ENCODE results near the gene UQCC2. TPM values are rescaled to one million over a fixed set of nuclear protein-coding genes. Genes with fewer than 3 reads are reported as not detected.

Gene UQCC2
- total RNA-seq, 3 donors from 2014 or later, result 108 to 142 (median 110) TPM

GRCh38 chr6:33698494-33698893 lies 13.0 kb downstream of the UQCC2 start:
- DNase-seq (no peak), ATAC-seq (no peak)
- Mint-ChIP-seq H3K36me3 (ENCODE audit: insufficient read depth) (peaks cover 28% of the 10 kb centered on the region), H3K4me3 (no peak overlapping the region), H3K27me3 (ENCODE audit: low read depth) (no peaks in the 10 kb centered on the region), H3K4me1 (ENCODE audit: low read depth) (peaks cover 61% of the 10 kb centered on the region), H3K9me3 (no peaks in the 10 kb centered on the region)

DNA sequence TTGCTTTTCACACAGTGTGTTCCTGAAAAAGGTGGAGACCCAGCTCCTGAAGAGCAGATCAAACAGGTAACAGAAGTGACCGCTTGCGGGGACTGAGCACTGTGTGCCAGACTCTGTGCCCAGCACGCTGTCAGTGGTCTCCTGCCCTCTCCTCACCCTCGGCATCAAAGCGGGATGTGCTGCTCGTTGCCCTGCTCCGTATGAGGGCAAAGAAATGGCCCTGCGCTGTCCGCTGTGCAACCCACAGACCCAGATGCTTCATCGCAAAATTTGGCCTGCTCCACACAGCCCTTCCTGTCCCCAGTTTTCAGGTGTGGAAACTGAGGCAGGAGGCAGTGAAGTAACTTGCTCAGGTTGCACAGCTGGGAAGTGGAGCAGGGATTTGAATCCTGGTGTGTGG lies 13.7 kb downstream of the UQCC2 start:
- Mint-ChIP-seq H3K4me1 (ENCODE audit: low read depth) (peaks cover 68% of the 10 kb centered on the region), H3K36me3 (ENCODE audit: insufficient read depth) (peaks cover 28% of the 10 kb centered on the region), H3K9me3 (no peaks in the 10 kb centered on the region), H3K4me3 (no peak overlapping the region), H3K27me3 (ENCODE audit: low read depth) (no peaks in the 10 kb centered on the region)
- DNase-seq (no peak), ATAC-seq (no peak)

DNA sequence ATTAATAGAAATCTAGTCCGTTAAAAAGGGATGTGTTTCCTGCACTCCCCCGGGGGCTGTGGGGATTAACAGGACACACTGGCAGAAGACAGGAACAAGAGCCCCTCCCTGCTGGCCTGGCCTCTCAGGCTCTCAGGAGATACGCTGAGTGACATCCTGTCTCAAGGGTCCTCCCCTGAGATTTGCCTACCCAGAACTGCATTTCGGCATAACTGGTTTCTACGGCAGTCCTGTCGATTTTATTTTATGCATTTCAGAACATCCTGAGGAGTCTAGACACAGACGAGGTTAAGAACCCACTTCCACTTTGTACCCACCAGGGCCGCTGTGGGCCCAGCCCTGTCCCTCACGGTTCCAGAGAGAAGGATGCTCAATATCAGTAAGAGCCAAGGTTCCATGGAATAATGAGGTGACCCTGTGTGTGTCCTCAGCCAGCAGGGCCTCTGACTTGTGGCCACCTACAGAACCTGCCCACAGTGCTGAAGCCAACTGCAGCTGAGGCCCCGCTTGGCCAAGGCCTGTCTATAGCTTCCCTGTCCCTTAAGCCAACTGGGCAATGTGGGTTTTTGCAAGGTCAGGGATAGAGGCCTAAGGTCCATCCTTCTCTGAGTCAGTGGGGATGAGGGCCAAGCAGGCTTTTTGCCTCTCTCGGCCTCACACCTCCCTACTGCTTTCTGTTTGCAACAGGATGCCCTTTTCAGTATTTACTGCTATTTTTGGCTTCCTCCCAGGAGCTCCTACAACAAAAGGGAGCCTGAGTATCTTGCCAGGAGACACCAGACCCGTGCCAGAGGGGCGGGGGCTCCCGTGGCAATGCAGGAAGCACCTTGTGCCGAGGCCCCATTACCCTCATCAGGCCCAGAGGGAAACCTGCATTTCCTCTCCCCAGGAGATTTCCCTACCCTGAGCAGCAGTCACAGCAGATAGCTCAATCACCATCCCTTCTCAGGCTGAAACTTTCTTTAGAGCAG lies 14.7 kb downstream of the UQCC2 start:
- peaks cover 30% of the 10 kb centered on the region for H3K36me3 Mint-ChIP-seq (ENCODE audit: insufficient read depth)
- peaks cover 75% of the 10 kb centered on the region for H3K4me1 Mint-ChIP-seq (ENCODE audit: low read depth)
- DNase-seq (no peak), ATAC-seq (no peak)
- H3K4me3 Mint-ChIP-seq, result peak overlapping the region; percentile 49
- no peaks in the 10 kb centered on the region for H3K27me3 Mint-ChIP-seq (ENCODE audit: low read depth)
- H3K9me3 Mint-ChIP-seq, result no peaks in the 10 kb centered on the region

DNA sequence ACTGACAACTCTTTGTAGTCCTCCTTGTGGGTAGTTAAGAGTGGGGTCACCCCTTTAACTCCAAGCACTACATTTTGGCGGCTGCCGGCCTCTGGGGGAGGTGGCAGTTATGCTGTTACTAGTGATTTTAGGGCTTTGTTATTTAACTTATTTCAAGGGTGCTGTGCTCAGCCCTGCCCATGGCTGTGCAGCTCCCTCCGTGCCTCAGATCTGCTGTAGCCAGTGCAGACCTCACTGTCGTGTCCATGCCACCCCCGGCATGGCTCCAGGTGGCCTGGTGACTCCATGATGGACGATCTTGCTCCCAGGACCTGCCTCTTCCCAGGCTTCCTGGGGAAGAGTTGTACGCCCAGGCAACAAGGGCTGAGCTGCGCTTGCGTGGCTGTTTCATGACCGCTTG lies 15.4 kb downstream of the UQCC2 start:
- peaks cover 32% of the 10 kb centered on the region for H3K36me3 Mint-ChIP-seq (ENCODE audit: insufficient read depth)
- no peaks in the 10 kb centered on the region for H3K27me3 Mint-ChIP-seq (ENCODE audit: low read depth)
- no peak for ATAC-seq
- peaks cover 82% of the 10 kb centered on the region for H3K4me1 Mint-ChIP-seq (ENCODE audit: low read depth)
- H3K9me3 Mint-ChIP-seq, result no peaks in the 10 kb centered on the region
- no peak for DNase-seq
- H3K4me3 Mint-ChIP-seq, result no peak overlapping the region

DNA sequence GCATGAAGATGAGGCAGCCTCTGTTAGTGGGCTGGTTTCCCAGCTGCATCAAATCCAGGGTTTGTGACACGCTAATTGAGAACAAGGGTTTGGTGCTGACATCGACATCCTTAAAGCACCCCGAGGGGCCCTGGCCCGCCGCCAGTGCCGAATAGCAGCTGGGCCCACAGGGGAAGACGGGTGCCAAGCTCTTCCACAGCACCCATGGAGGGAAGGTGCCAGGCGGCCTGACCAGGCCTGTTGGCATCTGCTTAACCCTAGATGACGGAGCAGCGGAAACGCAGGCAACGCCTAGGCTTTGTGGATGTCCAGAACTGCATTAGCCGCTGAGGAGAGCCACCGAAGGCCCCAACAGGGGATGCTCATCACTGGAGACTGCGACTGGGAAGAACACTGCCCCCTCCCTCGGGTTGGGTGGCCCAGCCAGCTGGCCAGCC lies 16.0 kb downstream of the UQCC2 start:
- Mint-ChIP-seq H3K4me3 (no peak overlapping the region), H3K4me1 (ENCODE audit: low read depth) (peaks cover 82% of the 10 kb centered on the region), H3K36me3 (ENCODE audit: insufficient read depth) (peaks cover 38% of the 10 kb centered on the region), H3K27me3 (ENCODE audit: low read depth) (no peaks in the 10 kb centered on the region), H3K9me3 (no peaks in the 10 kb centered on the region)
- DNase-seq (no peak), ATAC-seq (no peak)

GRCh38 chr6:33694977-33695376 lies 16.5 kb downstream of the UQCC2 start:
- Mint-ChIP-seq H3K27me3 (ENCODE audit: low read depth) (no peaks in the 10 kb centered on the region), H3K4me1 (ENCODE audit: low read depth) (peaks cover 77% of the 10 kb centered on the region), H3K4me3 (peak overlapping the region; percentile 11), H3K9me3 (no peaks in the 10 kb centered on the region), H3K36me3 (ENCODE audit: insufficient read depth) (peaks cover 35% of the 10 kb centered on the region)
- ATAC-seq (no peak), DNase-seq (no peak)

DNA sequence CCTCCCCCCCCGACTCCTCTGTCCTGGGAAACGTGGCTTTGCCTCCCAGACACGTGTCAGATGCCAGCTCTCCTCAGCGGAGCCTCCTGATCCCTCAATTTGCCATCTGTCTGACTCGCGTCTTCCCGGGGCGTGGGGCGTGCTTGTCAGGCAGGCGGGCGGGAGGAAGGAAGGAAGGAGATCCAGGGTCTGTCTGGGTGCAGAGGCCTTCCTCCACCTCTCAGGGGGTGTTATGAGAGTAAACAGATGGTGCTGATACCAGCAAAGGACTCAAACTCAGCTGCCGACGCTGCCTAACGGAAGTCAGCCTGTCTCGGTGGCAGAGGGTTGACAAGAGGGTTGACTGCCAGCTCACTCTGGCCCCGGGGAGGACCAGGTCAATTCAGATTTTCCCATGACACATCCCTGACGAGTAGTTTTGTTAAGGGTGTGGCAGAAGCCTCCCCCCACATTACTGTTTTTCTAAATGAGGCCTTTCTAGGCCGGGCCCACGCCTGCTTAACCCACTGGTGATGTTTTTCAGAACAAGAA lies 17.0 kb downstream of the UQCC2 start:
- H3K36me3 Mint-ChIP-seq (ENCODE audit: insufficient read depth), result peaks cover 35% of the 10 kb centered on the region
- ATAC-seq (peak; percentile 76 to 78), DNase-seq (peak; percentile 64)
- H3K27me3 Mint-ChIP-seq (ENCODE audit: low read depth), result no peaks in the 10 kb centered on the region
- peaks cover 75% of the 10 kb centered on the region for H3K4me1 Mint-ChIP-seq (ENCODE audit: low read depth)
- H3K4me3 Mint-ChIP-seq, result peak overlapping the region; percentile 11
- H3K9me3 Mint-ChIP-seq, result no peaks in the 10 kb centered on the region

DNA sequence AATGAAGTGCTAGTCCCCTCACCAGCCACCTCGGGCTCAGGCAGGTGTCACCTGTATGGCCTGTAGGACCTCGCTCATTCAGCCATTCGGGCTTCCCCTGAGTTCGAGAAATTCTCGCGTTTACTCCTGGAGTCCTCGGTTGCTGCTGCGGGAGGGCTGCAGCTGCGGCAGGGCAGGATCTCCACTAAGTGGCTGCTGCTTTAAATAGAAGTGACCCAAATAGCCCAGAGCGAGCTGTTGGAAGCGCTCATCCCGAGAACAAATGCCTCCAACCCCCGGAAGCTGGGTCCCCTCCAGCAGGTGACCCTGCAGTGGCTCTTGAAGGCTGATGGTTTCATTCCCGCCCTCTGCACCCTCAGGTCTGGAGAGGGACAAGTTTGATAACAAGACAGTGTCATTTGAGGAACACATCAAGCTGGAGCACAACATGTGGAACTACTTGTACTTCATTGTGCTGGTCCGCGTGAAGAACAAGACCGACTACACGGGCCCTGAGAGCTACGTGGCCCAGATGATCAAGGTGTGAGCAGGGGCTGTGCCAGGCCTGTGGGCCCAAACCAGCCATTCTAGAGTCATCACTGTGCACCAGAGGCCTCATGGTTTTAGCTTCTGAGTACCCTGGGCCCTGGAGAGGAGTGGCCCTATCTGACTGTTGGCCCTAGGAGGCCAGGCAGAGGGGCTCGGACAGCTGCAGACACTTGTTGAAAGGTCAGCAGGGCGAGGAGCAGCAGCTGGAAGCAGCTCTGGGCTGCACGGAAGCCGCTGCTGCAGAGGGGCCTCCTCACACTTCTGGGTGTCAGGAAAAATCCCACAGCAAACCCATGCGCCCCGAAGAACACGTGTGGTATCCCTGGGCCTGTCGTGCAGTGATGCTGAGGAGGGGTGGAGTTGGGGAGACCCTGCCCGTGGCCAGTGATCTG lies 18.1 kb downstream of the UQCC2 start:
- ATAC-seq, result no peak
- Mint-ChIP-seq H3K4me1 (ENCODE audit: low read depth) (peaks cover 71% of the 10 kb centered on the region), H3K9me3 (no peaks in the 10 kb centered on the region), H3K27me3 (ENCODE audit: low read depth) (no peaks in the 10 kb centered on the region), H3K4me3 (peak overlapping the region; percentile 53), H3K36me3 (ENCODE audit: insufficient read depth) (peaks cover 41% of the 10 kb centered on the region)
- DNase-seq, result no peak

DNA sequence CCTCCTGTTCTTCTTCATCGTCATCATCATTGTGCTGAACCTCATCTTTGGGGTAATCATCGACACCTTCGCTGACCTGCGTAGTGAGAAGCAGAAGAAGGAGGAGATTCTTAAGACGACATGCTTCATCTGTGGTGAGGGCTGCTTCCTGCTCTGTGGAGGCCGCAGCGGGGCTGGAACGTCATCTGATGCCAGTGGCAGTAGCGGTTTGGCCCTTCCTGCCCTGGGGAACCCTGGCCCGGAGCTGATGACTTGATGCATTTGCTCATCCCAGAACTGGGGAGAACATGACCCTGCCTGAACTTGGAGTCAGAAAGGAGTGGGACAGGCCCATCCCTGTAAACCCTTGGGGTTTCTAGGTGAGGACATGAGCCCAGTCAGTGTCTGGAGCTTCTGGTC lies 18.7 kb downstream of the UQCC2 start:
- Mint-ChIP-seq H3K4me1 (ENCODE audit: low read depth) (peaks cover 67% of the 10 kb centered on the region), H3K36me3 (ENCODE audit: insufficient read depth) (peaks cover 41% of the 10 kb centered on the region), H3K9me3 (no peaks in the 10 kb centered on the region), H3K27me3 (ENCODE audit: low read depth) (no peaks in the 10 kb centered on the region), H3K4me3 (peak overlapping the region; percentile 53)
- ATAC-seq (peak; percentile 47 to 56), DNase-seq (peak; percentile 43)

GRCh38 chr6:33692078-33692759 lies 19.3 kb downstream of the UQCC2 start:
- Mint-ChIP-seq H3K36me3 (ENCODE audit: insufficient read depth) (peaks cover 36% of the 10 kb centered on the region), H3K9me3 (no peaks in the 10 kb centered on the region), H3K4me1 (ENCODE audit: low read depth) (peaks cover 62% of the 10 kb centered on the region), H3K27me3 (ENCODE audit: low read depth) (no peaks in the 10 kb centered on the region), H3K4me3 (peak overlapping the region; percentile 53)
- ATAC-seq (no peak), DNase-seq (no peak)

DNA sequence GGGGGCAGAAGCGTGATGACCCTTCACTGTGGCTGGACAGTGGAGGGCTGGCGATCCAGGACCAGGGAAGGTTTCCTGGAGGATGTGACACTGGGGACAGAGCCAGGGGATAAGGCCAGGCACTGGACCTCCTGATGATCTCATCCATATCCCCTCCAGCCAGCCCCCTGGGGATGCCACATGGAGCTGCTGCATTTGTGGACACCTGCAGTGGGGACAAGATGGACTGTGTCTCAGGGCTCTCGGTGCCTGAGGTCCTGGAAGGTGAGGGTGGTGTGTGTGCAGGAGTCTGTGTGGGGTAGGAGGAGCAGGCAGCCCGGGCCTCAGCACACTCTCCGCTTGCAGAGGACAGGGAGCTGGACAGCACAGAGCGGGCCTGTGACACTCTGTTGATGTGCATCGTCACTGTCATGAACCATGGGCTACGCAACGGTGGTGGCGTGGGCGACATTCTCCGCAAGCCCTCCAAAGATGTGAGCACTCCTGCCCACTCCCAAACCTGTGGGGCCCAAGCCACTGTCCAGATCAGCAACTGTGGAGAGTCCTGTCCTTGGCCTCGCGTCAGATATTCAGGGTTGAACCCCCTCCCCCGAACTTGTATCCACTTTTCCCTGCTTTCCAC lies 19.9 kb downstream of the UQCC2 start:
- no peak overlapping the region for H3K4me3 Mint-ChIP-seq
- DNase-seq (no peak), ATAC-seq (no peak)
- no peaks in the 10 kb centered on the region for H3K9me3 Mint-ChIP-seq
- no peaks in the 10 kb centered on the region for H3K27me3 Mint-ChIP-seq (ENCODE audit: low read depth)
- peaks cover 37% of the 10 kb centered on the region for H3K36me3 Mint-ChIP-seq (ENCODE audit: insufficient read depth)
- peaks cover 55% of the 10 kb centered on the region for H3K4me1 Mint-ChIP-seq (ENCODE audit: low read depth)

DNA sequence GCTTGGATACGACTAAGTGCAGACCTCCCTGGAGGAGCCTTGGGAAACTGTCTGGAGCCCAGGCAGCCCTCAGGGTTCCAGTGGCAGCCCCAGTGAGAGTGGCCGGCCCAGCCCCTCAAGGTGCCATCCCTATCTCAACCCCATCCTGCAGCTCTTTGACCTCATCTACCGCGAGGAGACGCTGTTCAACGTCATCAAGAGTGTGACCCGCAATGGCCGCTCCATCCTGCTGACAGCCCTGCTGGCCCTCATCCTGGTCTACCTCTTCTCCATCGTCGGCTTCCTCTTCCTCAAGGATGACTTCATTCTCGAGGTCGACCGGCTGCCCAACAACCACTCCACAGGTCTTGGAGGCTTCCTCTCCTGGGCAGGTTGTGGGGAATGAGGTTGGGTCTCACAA lies 20.7 kb downstream of the UQCC2 start:
- no peak for ATAC-seq
- Mint-ChIP-seq H3K36me3 (ENCODE audit: insufficient read depth) (peaks cover 40% of the 10 kb centered on the region), H3K4me3 (no peak overlapping the region), H3K9me3 (no peaks in the 10 kb centered on the region), H3K4me1 (ENCODE audit: low read depth) (peaks cover 47% of the 10 kb centered on the region), H3K27me3 (ENCODE audit: low read depth) (no peaks in the 10 kb centered on the region)
- DNase-seq, result no peak

GRCh38 chr6:33689879-33690278 lies 21.6 kb downstream of the UQCC2 start:
- peaks cover 38% of the 10 kb centered on the region for H3K4me1 Mint-ChIP-seq (ENCODE audit: low read depth)
- H3K36me3 Mint-ChIP-seq (ENCODE audit: insufficient read depth), result peaks cover 45% of the 10 kb centered on the region
- H3K9me3 Mint-ChIP-seq, result no peaks in the 10 kb centered on the region
- no peak for DNase-seq
- no peaks in the 10 kb centered on the region for H3K27me3 Mint-ChIP-seq (ENCODE audit: low read depth)
- no peak overlapping the region for H3K4me3 Mint-ChIP-seq
- ATAC-seq, result no peak
